Mesendoderm (in vitro differentiated cells): ENCODE measurements around the gene ZNF621.

Experiments
- DNase-seq: peaks from one replicate; pipeline ENCODE4 v3.0.0; 2013
- H2AK5ac ChIP-seq: 2 replicates; pipeline ENCODE4 v1.6.1; 2013; ENCODE audit warnings: low read length, inconsistent platforms
- H2BK120ac ChIP-seq: 2 replicates; pipeline ENCODE4 v1.6.1; 2013; ENCODE audit warnings: low read depth, mild to moderate bottlenecking, low read length, moderate library complexity, mixed read lengths
- H2BK15ac ChIP-seq: replicated peaks from 2 replicates; pipeline ENCODE4 v1.6.1; 2013; ENCODE audit warnings: low read depth, mild to moderate bottlenecking, moderate library complexity
- H2BK5ac ChIP-seq: 2 replicates; pipeline ENCODE4 v1.6.1; 2013; ENCODE audit warnings: low read length, inconsistent platforms
- H3K18ac ChIP-seq: 2 replicates; pipeline ENCODE4 v1.6.1; 2013; ENCODE audit warnings: mild to moderate bottlenecking, low read length, mixed read lengths
- H3K23ac ChIP-seq: one replicate; pipeline ENCODE4 v1.6.1; 2013; ENCODE audit warnings: low read length
- H3K27ac ChIP-seq: 2 replicates; pipeline ENCODE4 v1.5.1; 2013; ENCODE audit warnings: low read depth, mild to moderate bottlenecking, inconsistent platforms, low read length, moderate library complexity
- H3K27me3 ChIP-seq: 2 replicates; pipeline ENCODE4 v1.6.1; 2013; ENCODE audit warnings: low read length, control low read depth, mild to moderate bottlenecking, inconsistent platforms; ENCODE audit not compliant: insufficient read depth, poor library complexity
- H3K36me3 ChIP-seq: 2 replicates; pipeline ENCODE4 v1.6.1; 2013; ENCODE audit warnings: low read length, inconsistent platforms; ENCODE audit not compliant: control insufficient read depth, insufficient read depth
- H3K4ac ChIP-seq: one replicate; pipeline ENCODE4 v1.6.1; 2013; ENCODE audit warnings: low read depth, mild to moderate bottlenecking, low read length, moderate library complexity
- H3K4me1 ChIP-seq: 2 replicates; pipeline ENCODE4 v1.6.1; 2013; ENCODE audit warnings: low read depth, low read length, inconsistent platforms; ENCODE audit not compliant: control insufficient read depth
- H3K4me2 ChIP-seq: 2 replicates; pipeline ENCODE4 v1.6.1; 2013; ENCODE audit warnings: low read length
- H3K4me3 ChIP-seq: 2 replicates; pipeline ENCODE4 v1.5.1; 2013; ENCODE audit warnings: mild to moderate bottlenecking, low read length
- H3K56ac ChIP-seq: one replicate; pipeline ENCODE4 v1.6.1; 2013; ENCODE audit warnings: low read length
- H3K79me1 ChIP-seq: 2 replicates; pipeline ENCODE4 v1.6.1; 2013; ENCODE audit warnings: low read length, inconsistent platforms
- H3K79me2 ChIP-seq: 2 replicates; pipeline ENCODE4 v1.6.1; 2013; ENCODE audit warnings: mild to moderate bottlenecking, low read length; ENCODE audit not compliant: control insufficient read depth, insufficient read depth
- H3K9ac ChIP-seq: 2 replicates; pipeline ENCODE4 v1.6.1; 2013; ENCODE audit warnings: low read length, inconsistent platforms
- H4K5ac ChIP-seq: one replicate; pipeline ENCODE4 v1.6.1; 2013; ENCODE audit warnings: low read length
- H4K8ac ChIP-seq: one replicate; pipeline ENCODE4 v1.6.1; 2013; ENCODE audit warnings: low read depth, mild to moderate bottlenecking, control low read depth, low read length, moderate library complexity
- WGBS: extraction: QIAGEN DNeasy Blood & Tissue Kit; methylation state at CpG from one replicate; pipeline ENCODE4 v1.1.7; 2013; ENCODE audit warnings: low lambda C conversion rate, missing lambda C conversion rate; ENCODE audit not compliant: insufficient coverage; ENCODE audit errors: extremely low coverage; 5-methylcytosine and 5-hydroxymethylcytosine counted together

ZNF621 gene

DNA sequence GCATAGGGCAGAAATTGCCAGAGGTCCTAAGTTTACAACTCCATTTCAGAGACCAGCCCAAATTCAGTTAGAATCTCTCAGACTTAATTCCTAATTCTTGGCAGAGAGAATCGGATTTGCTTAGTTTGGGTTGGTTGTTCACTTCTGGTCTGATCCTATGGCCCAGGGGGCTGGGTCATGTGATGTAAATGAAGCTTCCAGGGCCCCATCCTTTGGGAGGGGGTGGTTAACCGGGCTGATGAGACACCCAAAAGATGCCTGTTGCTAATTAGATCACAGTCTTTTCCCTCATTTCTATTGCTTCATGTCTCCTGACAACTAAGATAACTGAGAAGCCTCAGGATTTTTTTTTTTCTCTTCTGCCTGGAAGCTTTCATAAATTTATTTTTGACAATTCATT is 30.1 kb upstream of the ZNF621 start:
- H2AK5ac ChIP-seq, result no peak overlapping the region
- no peak overlapping the region for H2BK15ac ChIP-seq
- no peaks in the 10 kb centered on the region for H3K79me1 ChIP-seq
- H2BK5ac ChIP-seq, result no peak overlapping the region
- H3K27ac ChIP-seq, result no peak overlapping the region
- no CpG with 5 or more reads among the region's 2 CpGs for WGBS
- no peak overlapping the region for H2BK120ac ChIP-seq
- no peak for DNase-seq
- no peak overlapping the region for H4K5ac ChIP-seq
- H3K9ac ChIP-seq, result no peak overlapping the region
- no peaks in the 10 kb centered on the region for H3K79me2 ChIP-seq
- no peak overlapping the region for H3K4me3 ChIP-seq
- no peak overlapping the region for H4K8ac ChIP-seq
- H3K56ac ChIP-seq, result no peak overlapping the region
- H3K4me2 ChIP-seq, result no peak overlapping the region
- H3K36me3 ChIP-seq, result no peaks in the 10 kb centered on the region
- H3K4ac ChIP-seq, result no peak overlapping the region
- H3K4me1 ChIP-seq, result no peaks in the 10 kb centered on the region
- H3K18ac ChIP-seq, result no peak overlapping the region
- no peak overlapping the region for H3K23ac ChIP-seq
- no peaks in the 10 kb centered on the region for H3K27me3 ChIP-seq

DNA sequence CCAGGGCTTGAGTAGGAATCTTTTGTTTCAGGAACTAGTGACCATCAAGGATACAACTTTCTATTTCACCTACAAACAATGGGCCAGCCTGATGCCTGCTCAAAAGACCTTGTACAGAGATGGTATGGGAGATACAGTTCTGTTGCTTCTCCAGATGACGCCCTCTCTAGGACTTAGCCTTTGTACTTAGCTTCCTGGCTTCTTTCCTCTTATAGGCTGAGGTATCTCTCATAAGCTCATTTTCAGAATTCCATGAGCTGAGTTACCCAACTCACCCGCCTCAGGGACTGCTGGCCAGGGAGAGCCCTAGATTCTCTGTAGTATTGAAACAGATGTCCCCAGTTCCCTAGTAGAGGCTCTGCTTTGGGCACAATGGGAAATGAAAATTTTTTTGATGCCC is 27.5 kb upstream of the ZNF621 start:
- no CpG with 5 or more reads among the region's 2 CpGs for WGBS
- Histone ChIP-seq H3K4me1 (no peaks in the 10 kb centered on the region), H2BK15ac (no peak overlapping the region), H3K56ac (no peak overlapping the region), H3K4me3 (no peak overlapping the region), H3K36me3 (no peaks in the 10 kb centered on the region), H3K79me2 (no peaks in the 10 kb centered on the region), H3K23ac (no peak overlapping the region), H2AK5ac (no peak overlapping the region), H3K79me1 (no peaks in the 10 kb centered on the region), H3K9ac (no peak overlapping the region), H4K8ac (no peak overlapping the region), H3K4ac (no peak overlapping the region), H3K27me3 (no peaks in the 10 kb centered on the region), H4K5ac (no peak overlapping the region), H3K4me2 (no peak overlapping the region), H3K27ac (no peak overlapping the region), H2BK120ac (no peak overlapping the region), H2BK5ac (no peak overlapping the region), H3K18ac (no peak overlapping the region)
- no peak for DNase-seq

DNA sequence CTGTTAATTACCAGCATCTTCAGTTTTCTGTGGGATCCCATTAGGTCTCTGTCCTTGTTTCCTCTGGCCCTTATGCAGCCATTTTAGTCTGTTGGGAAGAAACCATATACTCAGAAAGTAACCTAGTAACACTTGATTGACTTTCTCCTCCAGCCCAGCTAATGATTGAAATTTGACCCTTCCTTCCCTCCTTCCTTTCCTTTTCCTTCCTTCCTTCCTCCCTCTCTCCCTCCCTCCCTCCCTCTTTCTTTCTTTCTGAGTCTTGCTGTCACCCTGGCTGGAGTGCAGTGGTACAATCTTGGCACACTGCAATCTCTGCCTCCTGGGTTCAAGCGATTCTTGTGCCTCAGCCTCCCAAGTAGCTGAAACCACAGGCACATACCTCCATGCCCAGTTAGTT is 24.8 kb upstream of the ZNF621 start:
- Histone ChIP-seq H3K4ac (no peak overlapping the region), H3K4me3 (no peak overlapping the region), H3K27ac (no peak overlapping the region), H4K8ac (no peak overlapping the region), H2AK5ac (no peak overlapping the region), H3K18ac (no peak overlapping the region), H2BK120ac (no peak overlapping the region), H3K4me1 (no peaks in the 10 kb centered on the region), H3K36me3 (no peaks in the 10 kb centered on the region), H3K79me1 (no peaks in the 10 kb centered on the region), H2BK15ac (no peak overlapping the region), H3K23ac (no peak overlapping the region), H2BK5ac (no peak overlapping the region), H3K4me2 (no peak overlapping the region), H3K27me3 (no peaks in the 10 kb centered on the region), H3K79me2 (no peaks in the 10 kb centered on the region), H3K9ac (no peak overlapping the region), H3K56ac (no peak overlapping the region), H4K5ac (no peak overlapping the region)
- DNase-seq, result no peak
- no CpG with 5 or more reads among the region's 1 CpG for WGBS

DNA sequence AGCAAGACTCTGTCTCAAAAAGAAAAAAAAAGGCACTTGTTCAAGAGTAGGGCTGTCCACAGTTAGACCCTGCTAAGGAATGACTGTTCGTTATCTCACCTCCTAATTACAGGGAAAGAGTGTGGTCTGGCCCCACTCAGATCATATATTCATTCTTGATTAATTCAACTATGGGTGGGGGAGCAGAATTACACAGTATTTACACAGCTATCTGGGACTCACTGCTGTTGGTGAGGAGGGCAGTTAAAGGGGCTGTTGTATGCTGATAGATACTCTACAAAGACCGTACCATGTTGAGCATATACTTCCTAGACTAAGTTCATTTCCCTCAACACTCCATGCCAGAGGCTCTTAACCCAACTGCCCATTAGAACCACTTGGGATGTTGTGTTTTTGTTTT is 22.7 kb upstream of the ZNF621 start:
- Histone ChIP-seq H2BK120ac (no peak overlapping the region), H2BK5ac (no peak overlapping the region), H3K4me2 (no peak overlapping the region), H4K5ac (no peak overlapping the region), H3K27ac (no peak overlapping the region), H3K79me1 (no peaks in the 10 kb centered on the region), H3K18ac (no peak overlapping the region), H3K79me2 (no peaks in the 10 kb centered on the region), H3K9ac (no peak overlapping the region), H3K4me3 (no peak overlapping the region), H3K23ac (no peak overlapping the region), H3K4me1 (no peaks in the 10 kb centered on the region), H2BK15ac (no peak overlapping the region), H3K56ac (no peak overlapping the region), H3K27me3 (no peaks in the 10 kb centered on the region), H3K4ac (no peak overlapping the region), H4K8ac (no peak overlapping the region), H2AK5ac (no peak overlapping the region), H3K36me3 (no peaks in the 10 kb centered on the region)
- no CpG with 5 or more reads among the region's 2 CpGs for WGBS
- no peak for DNase-seq

DNA sequence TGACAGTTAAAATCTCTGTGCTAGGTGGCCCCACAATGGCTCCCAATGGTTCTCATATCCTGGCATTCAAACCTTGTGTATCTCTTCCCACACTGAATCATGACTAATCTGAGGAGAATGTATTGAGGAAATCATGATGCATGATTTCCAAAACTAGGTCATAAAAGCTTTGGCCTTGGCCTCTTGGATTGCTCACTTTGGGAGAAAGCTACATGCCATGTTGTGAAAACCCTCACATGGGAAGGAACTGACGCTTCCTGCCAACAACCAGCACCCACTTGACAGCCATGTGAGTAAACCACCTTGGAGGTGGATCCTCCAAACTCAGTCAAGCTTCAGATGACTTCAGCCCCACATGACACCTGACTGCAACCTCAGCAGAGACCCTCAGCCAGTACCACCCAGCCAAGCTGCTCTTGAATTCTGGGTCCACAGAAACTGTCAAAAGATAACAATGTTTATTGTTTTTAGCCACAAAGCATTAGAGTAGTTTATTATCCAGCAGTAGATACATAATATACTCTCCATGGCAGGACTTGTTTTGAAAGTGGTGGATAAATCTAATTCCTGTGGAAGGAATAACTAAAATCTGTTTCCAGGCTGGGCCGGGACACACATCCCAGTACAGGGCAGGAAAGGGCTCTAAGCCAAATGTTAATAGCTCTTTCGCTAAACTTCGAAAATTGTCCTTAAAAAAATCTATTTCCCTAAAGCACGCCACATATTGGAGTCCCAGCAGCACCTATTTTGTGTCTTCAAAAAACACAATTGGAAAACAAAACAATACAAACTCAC is 19.9 kb upstream of the ZNF621 start:
- WGBS, result no CpG with 5 or more reads among the region's 5 CpGs
- no peak overlapping the region for H3K56ac ChIP-seq
- no peaks in the 10 kb centered on the region for H3K79me2 ChIP-seq
- H3K79me1 ChIP-seq, result no peaks in the 10 kb centered on the region
- no peak overlapping the region for H2AK5ac ChIP-seq
- peak; percentile 40 for DNase-seq
- no peak overlapping the region for H3K27ac ChIP-seq
- H3K4me2 ChIP-seq, result no peak overlapping the region
- H3K4me3 ChIP-seq, result no peak overlapping the region
- no peak overlapping the region for H2BK120ac ChIP-seq
- H4K5ac ChIP-seq, result no peak overlapping the region
- no peaks in the 10 kb centered on the region for H3K4me1 ChIP-seq
- H3K4ac ChIP-seq, result no peak overlapping the region
- no peak overlapping the region for H3K23ac ChIP-seq
- H3K27me3 ChIP-seq, result no peaks in the 10 kb centered on the region
- no peak overlapping the region for H3K18ac ChIP-seq
- H2BK5ac ChIP-seq, result no peak overlapping the region
- no peak overlapping the region for H3K9ac ChIP-seq
- no peak overlapping the region for H4K8ac ChIP-seq
- no peak overlapping the region for H2BK15ac ChIP-seq
- no peaks in the 10 kb centered on the region for H3K36me3 ChIP-seq
